Measurements from ENCODE around the gene MRPS27.
A peak's percentile ranks its signal among the peaks of the same experiment; 100 is the strongest.

The MRPS27 gene

DNA sequence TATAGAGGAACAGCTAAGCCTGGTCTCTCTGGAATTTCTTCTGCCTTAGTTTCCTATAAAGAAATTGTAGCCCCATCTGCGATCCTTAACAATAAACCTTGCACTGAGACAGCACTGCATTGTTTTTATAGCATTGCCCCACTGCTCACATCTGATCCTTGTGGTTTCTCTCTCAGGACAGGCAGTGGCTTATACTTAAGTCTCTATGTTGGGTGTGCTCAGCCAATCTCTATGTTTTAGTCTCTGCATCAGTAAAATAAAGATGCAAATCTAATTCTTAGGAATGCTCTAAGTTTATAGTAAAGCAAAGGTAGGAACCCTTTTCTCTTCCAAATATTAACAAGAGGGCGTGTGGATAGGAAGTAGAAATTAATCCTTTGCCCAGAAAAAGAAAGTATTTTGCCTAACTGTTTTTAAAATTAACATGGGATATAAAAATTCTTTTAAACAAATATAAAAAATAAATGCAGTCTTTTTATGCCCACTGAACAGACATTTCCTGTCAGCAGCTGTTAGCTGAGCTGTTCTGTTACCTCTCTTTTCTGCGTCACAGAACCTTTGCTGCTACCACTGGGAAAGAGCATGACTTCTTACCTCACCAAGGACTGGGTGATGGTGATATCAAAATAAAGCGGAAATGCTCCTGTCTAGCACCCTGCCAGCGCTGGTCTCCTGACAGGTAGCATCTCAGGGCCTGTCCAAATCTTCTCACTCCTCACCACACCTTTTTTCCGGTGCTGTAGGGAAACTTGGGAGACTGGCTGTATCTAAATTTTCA, 29.5 kb downstream of the MRPS27 start:
- DNase-seq (ENCODE audit: low spot score): no peak

- DNase-seq (ENCODE audit: low spot score): peak; percentile 55
Observed at GRCh38 chr5:72288924-72289323, 31.1 kb downstream of the MRPS27 start.

- no peak for DNase-seq (ENCODE audit: low spot score)
Observed at GRCh38 chr5:72286798-72287197, 33.2 kb downstream of the MRPS27 start.

DNA sequence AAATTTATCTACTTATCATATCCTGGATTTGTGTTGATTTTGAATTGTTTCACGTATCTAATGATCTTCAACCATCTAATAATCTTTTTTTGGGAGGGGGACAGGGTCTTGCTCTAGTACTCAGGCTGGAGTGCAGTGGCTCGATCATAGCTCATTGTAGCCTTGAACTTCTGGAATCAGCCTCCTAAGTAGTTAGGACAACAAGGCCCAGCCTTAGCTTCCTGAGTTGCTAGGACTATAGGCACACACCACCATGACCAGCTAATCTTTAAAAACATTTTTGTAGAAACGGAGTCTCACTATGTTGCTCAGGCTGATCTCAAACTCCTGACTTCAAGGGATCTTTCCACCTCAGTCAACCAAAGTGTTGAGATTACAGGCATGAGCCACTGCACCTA, 34.6 kb downstream of the MRPS27 start:
- DNase-seq (ENCODE audit: low spot score): no peak

DNA sequence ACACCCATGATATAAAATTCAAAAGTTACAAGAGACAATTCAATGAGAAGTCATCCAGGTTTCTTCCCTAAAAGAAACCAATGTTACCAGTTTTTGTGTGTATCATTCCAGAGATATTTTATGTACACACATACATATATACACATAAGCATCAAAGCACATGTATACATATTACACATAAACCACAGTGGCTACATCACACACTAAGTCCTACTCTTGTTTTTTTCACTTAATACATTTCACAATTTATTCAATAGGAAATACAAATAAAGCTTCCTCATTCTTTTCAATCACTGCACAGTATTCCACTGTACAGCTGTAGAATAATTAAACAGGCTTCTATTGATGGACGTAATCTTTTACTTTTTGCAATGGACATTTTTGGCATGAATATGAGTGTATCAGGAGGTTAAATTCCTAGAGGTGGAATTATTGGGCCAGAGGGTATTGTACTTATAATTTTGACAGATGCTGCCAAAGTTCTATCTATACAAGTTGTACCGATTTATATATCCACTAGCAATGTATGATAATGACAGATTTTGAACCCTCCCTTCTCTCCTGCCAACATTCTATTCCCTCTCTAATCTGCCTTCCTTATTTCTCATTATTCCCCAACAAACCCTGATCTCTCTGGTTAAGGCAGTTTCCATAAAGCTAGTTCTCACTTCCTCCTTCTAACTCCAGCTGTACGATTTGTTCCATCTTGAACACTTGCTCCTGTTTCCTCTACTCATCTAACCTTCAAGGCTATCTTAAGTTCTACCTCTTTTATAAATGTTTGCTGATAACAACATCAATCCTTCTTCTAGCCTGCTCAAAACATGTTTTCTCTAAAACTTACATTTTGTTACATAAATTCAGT, 35.2 kb downstream of the MRPS27 start:
- DNase-seq (ENCODE audit: low spot score): no peak

GRCh38 chr5:72283358-72283757, 36.7 kb downstream of the MRPS27 start:
- DNase-seq (ENCODE audit: low spot score): no peak

DNA sequence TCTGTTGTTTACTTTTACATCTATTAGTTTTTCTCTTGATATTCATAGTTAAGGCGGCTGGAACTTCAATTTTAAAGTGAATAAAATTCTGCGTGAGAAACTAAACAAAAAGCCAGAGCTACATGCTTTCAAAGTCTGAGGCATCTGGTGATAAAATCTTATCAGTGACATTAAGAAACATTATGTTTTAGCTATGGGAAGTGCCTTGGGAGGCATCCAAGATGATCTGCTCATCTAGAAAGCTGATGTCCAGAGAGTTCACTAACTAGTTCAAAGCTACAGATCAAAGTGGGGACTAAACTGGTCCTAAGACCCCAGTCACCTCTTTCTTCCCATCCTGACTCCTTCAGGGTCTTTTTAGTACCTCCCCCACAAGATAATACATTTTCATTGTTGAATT, 37.2 kb downstream of the MRPS27 start:
- DNase-seq (ENCODE audit: low spot score): no peak

DNA sequence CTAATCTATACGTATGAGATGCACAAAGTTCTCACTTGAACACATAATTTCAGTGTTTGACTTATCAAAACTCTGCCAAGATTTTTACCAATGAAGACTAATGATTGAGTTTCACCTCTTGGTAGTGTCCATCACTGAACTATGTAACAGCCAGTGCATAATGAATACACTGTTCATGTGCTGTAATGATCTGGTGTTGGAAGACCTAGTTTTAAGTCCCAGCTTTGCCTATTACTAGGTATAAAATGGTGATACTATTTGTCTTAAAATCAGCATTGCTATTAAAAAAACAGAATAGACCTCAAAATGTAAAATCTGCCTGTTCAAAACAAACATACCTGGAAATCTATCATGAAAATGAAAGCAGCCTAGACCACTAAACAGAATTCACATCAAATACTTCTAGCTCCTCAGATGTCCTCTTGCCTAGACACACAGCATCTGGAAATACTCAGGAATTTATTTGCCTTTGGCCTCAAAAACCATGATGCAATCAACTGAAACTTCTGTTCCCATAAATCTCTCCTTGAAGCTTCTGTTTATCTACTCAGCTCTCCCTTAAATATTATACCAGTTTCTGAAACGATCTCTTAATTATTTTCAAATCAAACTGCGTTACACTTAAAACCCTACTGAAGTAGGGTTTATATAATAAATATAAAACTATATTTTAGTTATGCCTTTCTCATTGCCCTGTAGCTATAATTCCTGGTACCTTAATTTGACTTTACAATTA, 38.1 kb downstream of the MRPS27 start:
- DNase-seq (ENCODE audit: low spot score): no peak

- no peak for DNase-seq (ENCODE audit: low spot score)
Observed at GRCh38 chr5:72281430-72281763, 38.6 kb downstream of the MRPS27 start.

- DNase-seq (ENCODE audit: low spot score): peak; percentile 48
Observed at GRCh38 chr5:72280581-72281069, 39.4 kb downstream of the MRPS27 start.

GRCh38 chr5:72276219-72276752, 43.8 kb downstream of the MRPS27 start:
- no peak for DNase-seq (ENCODE audit: low spot score)

DNA sequence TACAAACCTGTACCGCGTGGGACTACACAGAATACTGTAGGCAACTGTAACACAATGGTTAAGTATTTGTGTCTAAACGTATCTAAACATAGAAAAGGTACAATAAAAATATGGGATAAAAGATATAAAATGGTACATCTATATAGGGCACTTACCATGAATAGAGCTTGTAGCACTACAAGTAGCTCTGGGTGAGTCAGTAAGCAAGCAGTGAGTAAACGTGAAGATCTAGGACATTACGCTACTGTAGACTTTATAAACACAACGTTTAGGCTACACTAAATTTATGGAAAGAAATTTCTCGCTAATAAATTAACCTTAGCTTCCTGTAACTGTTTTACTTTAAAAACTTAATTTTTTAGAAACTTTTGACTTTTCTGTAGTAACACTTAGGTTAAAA, 46.5 kb downstream of the MRPS27 start:
- DNase-seq (ENCODE audit: low spot score): no peak

DNA sequence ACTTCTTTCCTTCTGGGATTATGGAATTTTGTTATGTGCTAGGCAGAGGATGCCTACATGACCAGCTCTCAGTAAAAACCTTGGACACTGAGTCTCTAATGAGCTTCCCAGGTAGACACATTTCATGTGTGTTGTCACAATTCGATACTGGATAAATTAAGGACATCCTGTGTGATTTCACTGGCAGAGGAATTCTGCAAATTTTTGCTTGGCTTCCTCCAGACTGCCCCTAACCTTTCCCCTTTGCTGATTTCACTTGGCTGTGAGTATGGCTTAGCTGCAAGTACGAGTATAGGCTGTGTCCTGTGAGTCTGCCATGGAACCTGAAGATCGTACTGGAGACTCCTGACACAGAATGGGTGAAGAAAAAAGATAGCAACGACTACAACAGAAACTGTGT, 47.6 kb downstream of the MRPS27 start:
- DNase-seq (ENCODE audit: low spot score): no peak

GRCh38 chr5:72271702-72272101, 48.3 kb downstream of the MRPS27 start:
- DNase-seq (ENCODE audit: low spot score): no peak

GRCh38 chr5:72270037-72270436, 50.0 kb downstream of the MRPS27 start:
- no peak for DNase-seq (ENCODE audit: low spot score)

DNA sequence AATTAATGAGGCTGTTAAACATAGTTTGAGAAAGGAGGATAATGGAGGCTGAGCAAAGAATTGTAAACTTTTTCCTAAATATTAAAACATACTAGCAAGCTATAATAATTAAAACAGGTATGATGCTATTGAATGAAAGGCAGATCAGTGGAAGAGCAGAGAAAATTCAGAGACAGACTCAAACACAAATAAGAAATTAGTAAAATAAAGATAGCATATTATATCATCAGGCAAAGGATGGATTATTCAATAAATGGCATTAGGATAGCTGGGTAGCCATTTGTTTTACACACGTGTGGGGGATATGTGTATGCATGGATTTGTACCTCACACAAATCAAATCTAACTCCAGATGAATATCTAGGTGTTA, 50.6 kb downstream of the MRPS27 start:
- DNase-seq (ENCODE audit: low spot score): no peak

DNA sequence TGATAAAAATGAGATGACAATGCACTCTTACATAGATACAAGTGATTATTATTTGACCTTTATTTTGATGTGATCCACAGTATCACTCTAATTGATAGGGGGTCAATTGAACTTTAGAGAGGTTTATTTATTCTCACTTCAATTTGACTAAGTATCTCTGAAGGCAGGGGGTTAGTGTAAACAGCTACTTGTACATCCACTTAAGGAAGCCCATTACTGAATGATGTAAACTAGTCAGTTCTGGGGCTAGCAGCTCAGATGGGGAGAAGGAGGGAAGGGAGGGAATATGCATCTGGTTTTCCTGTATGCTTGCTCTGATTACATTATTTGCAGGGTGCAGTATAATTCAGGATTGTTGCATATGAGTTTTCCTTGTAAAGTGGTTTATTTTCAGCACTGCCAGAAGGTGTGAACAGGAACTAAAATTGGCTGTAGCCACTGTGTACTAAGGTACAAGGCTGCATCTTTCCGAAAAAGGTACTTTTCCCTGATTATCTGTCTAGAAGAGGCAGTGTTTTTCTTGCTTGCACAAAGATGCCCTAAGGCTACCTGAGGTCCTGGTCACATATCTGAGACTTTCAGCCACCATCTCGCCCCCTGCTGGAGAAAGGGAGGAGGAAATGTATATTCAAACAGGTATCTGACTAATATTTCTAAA, 51.2 kb downstream of the MRPS27 start:
- DNase-seq (ENCODE audit: low spot score): no peak

DNA sequence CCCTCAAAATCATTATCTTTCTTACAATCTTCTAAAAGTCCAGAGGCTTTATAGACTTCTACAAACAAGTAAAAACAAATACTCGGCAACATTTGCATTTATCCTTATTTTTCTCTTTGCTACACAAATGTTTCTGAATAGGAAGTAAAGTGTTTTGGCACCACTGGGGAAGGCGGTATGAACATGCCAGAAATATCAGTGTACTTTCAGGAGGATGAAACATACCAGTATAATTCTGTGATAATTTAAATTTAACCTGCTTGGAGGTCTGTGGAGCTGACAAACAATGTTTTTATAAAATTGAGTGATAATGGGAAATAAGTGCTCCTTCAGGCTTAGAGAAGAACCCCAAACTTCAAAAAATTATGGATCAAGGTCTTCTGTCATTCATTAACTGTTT, 51.8 kb downstream of the MRPS27 start:
- DNase-seq (ENCODE audit: low spot score): no peak

DNA sequence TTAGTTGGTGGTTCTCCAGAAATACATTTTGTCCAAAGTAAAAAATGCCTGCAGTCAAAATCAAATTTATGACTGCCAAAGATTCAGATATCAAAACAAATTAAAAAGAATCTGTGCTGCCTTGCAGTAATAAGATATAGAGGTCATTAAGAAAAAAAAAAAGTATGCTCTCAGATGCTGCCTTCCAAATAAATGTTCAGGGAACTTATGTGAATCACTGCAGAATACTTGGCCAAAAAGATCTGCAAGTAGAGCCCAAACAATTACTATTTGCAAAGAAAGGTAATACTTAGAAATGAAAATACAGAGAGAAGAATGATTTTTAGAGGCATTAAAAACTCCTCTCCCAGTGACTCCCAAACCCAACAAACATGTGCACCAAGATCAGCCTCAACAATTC, 52.4 kb downstream of the MRPS27 start:
- no peak for DNase-seq (ENCODE audit: low spot score)

DNA sequence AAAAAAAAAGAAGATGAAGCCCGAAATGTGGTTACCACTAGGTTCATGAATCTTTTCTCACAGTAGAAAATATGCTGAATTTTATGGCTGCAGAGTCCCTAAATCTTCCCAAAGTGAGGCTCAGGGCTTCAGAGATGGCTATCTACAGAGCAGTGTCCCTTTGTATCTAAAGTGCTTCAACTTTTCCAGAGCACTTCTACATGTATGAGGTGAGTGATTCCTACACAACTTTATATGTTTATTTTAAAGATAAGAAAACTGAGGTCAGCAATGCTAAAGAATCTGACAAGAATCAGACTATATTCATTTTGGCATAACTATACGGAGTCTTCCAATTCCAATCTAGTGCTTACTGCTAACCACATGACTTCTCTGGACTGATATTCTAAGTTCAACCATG, 53.2 kb downstream of the MRPS27 start:
- no peak for DNase-seq (ENCODE audit: low spot score)

GRCh38 chr5:72265032-72265877, 54.8 kb downstream of the MRPS27 start:
- no peak for DNase-seq (ENCODE audit: low spot score)
